CD4-positive, alpha-beta T cell treated with Interleukin-4 for 4 hours (primary cell): ENCODE data around the gene MAT1A.
"Not testable (repeated sequence)": the region's sequence is repeated elsewhere in the genome, so short reads cannot be mapped to it uniquely, and the experiment has no call there.

Experiments used
- DNase-seq: peaks from one replicate; pipeline ENCODE4 v3.0.0-alpha.2; 2020

The MAT1A gene

GRCh38 chr10:80289451-80290287 is at the start of gene MAT1A:
Gene MAT1A, minus strand, starts transcription at chr10:80289658. Its CDS starts 235 bp downstream, at chr10:80289423.
- no peak for DNase-seq

- DNase-seq: no peak
Observed at GRCh38 chr10:80333983-80334382, 44.5 kb upstream of the MAT1A start.

GRCh38 chr10:80324891-80325364 is 35.5 kb upstream of the MAT1A start:
- no peak for DNase-seq

- no peak for DNase-seq
Observed at GRCh38 chr10:80324086-80324485, 34.6 kb upstream of the MAT1A start.

- no peak for DNase-seq
Observed at GRCh38 chr10:80323311-80323710, 33.9 kb upstream of the MAT1A start.

- DNase-seq: no peak
Observed at GRCh38 chr10:80322711-80323110, 33.3 kb upstream of the MAT1A start.

- no peak for DNase-seq
Observed at GRCh38 chr10:80322158-80322557, 32.7 kb upstream of the MAT1A start.

GRCh38 chr10:80321183-80321582 is 31.7 kb upstream of the MAT1A start:
- no peak for DNase-seq

- no peak for DNase-seq
Observed at GRCh38 chr10:80320377-80320776, 30.9 kb upstream of the MAT1A start.

- no peak for DNase-seq
Observed at GRCh38 chr10:80319725-80320290, 30.4 kb upstream of the MAT1A start.

- no peak for DNase-seq
Observed at GRCh38 chr10:80319318-80319717, 29.9 kb upstream of the MAT1A start.

GRCh38 chr10:80318742-80319141 is 29.3 kb upstream of the MAT1A start:
- no peak for DNase-seq

GRCh38 chr10:80315391-80315790 is 25.9 kb upstream of the MAT1A start:
- DNase-seq: no peak

GRCh38 chr10:80313523-80313922 is 24.1 kb upstream of the MAT1A start:
- DNase-seq: no peak

GRCh38 chr10:80305989-80306388 is 16.5 kb upstream of the MAT1A start:
- DNase-seq: not testable (repeated sequence)

- DNase-seq: no peak
Observed at GRCh38 chr10:80296942-80297341, 7.5 kb upstream of the MAT1A start.

GRCh38 chr10:80292607-80293239 is 3.3 kb upstream of the MAT1A start:
- no peak for DNase-seq

- no peak for DNase-seq
Observed at GRCh38 chr10:80290474-80291220, 1.2 kb upstream of the MAT1A start.

- no peak for DNase-seq
Observed at GRCh38 chr10:80288849-80289248, 609 bp downstream of the MAT1A start.

GRCh38 chr10:80284522-80284921 is 4.9 kb downstream of the MAT1A start:
- DNase-seq: no peak

GRCh38 chr10:80283536-80284199 is 5.8 kb downstream of the MAT1A start:
- no peak for DNase-seq

GRCh38 chr10:80283119-80283518 is 6.3 kb downstream of the MAT1A start:
- DNase-seq: no peak
